ENCODE measurements around the gene PREP.

PREP gene

DNA sequence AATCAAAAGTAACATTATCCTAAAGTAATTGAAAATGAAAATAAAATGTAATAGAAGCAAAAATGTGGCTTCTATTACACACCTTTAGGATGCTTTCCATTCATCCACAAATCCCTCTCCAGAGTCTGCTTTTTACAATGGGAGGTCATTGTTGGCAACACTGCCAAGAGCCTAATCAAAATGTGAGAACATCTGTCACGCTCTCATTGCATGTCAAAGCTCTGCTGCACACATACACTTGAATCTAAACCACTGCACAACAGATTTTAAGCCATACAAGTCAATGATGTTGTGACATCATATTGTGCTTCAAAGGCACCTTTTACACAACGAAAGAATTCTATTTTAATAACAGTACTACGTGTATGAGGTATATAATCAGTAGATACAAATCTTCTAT, 82.1 kb downstream of the PREP start:
- H3K9me3 ChIP-seq (replicated peaks; ENCODE audit: low read length), result no peaks in the 10 kb centered on the region
- peaks cover 26% of the 10 kb centered on the region for H3K36me3 ChIP-seq (ENCODE audit: insufficient read depth, low read length)
- H3K9ac ChIP-seq (ENCODE audit: low read depth, low read length), result no peak overlapping the region
- H3K4me2 ChIP-seq (ENCODE audit: low read length), result no peak overlapping the region
- H3K4me1 ChIP-seq (ENCODE audit: control insufficient read depth, insufficient read depth, low read length), result peaks cover 30% of the 10 kb centered on the region
- no peak overlapping the region for H3K4me3 ChIP-seq (ENCODE audit: low read length)
- no peaks in the 10 kb centered on the region for H3K27me3 ChIP-seq (ENCODE audit: control insufficient read depth, insufficient read depth, low read length)

DNA sequence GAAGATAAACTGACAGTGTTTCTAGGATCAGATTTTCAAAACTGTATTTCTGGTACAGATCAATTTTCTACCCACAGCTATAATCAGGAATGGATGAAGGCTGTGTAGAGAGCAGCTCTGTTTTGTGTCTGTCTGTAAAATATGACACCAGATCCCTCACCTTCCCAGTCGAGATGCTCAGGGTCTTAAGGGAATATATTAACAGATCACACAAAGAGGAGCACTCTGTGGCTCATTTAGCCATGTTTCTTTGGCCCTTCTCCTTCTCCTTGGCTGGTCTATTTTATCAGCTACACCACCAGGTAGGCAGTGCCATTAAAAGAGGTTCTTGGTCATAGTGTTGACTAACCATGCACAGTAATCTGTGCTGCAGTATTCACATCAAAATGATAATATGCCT, 82.6 kb downstream of the PREP start:
- Histone ChIP-seq H3K4me1 (ENCODE audit: control insufficient read depth, insufficient read depth, low read length) (peaks cover 27% of the 10 kb centered on the region), H3K9me3 (replicated peaks; ENCODE audit: low read length) (no peaks in the 10 kb centered on the region), H3K4me3 (ENCODE audit: low read length) (no peak overlapping the region), H3K36me3 (ENCODE audit: insufficient read depth, low read length) (peaks cover 26% of the 10 kb centered on the region), H3K9ac (ENCODE audit: low read depth, low read length) (no peak overlapping the region), H3K27me3 (ENCODE audit: control insufficient read depth, insufficient read depth, low read length) (no peaks in the 10 kb centered on the region), H3K4me2 (ENCODE audit: low read length) (no peak overlapping the region)

DNA sequence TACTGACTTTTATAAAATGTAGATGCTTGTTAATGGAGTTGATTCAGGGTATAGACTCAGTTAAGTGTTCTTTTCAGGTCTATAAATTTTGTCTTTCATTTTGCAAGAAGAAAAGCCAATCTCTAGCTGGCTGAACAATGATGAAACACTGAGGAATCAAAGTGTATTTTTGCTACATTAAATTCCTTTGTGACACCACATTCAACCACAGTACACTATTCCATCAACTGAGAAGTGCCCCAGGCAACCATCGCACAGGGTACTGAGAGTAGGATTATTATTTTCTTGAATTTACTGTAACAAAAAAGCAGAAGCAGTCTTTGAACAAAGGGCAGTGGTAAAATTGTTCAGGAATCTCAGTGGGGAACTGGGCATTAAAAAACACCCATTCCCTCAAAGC, 83.6 kb downstream of the PREP start:
- Histone ChIP-seq H3K4me3 (ENCODE audit: low read length) (no peak overlapping the region), H3K4me2 (ENCODE audit: low read length) (no peak overlapping the region), H3K36me3 (ENCODE audit: insufficient read depth, low read length) (peaks cover 26% of the 10 kb centered on the region), H3K9me3 (replicated peaks; ENCODE audit: low read length) (no peaks in the 10 kb centered on the region), H3K4me1 (ENCODE audit: control insufficient read depth, insufficient read depth, low read length) (peaks cover 17% of the 10 kb centered on the region), H3K27me3 (ENCODE audit: control insufficient read depth, insufficient read depth, low read length) (no peaks in the 10 kb centered on the region), H3K9ac (ENCODE audit: low read depth, low read length) (no peak overlapping the region)

DNA sequence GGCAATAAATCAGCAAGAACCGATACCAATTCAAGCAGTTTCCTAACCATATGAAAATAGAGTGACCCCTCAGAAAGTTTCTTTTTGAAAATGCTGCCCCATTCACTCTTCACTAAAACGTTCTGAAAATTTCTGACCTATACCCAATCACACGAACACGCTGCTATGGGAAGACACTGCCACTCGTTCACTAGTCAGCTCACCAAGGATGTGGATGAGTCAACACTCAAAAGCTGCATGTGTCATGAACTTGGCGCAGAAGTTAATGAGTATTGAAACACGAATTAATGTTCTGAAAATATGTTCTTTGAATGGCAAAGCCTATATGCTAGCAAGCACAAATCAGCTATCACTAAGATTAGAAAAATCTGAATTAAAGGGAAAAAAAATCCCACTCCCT, 84.2 kb downstream of the PREP start:
- Histone ChIP-seq H3K4me2 (ENCODE audit: low read length) (no peak overlapping the region), H3K27me3 (ENCODE audit: control insufficient read depth, insufficient read depth, low read length) (no peaks in the 10 kb centered on the region), H3K4me3 (ENCODE audit: low read length) (no peak overlapping the region), H3K36me3 (ENCODE audit: insufficient read depth, low read length) (peaks cover 26% of the 10 kb centered on the region), H3K9ac (ENCODE audit: low read depth, low read length) (no peak overlapping the region), H3K9me3 (replicated peaks; ENCODE audit: low read length) (no peaks in the 10 kb centered on the region), H3K4me1 (ENCODE audit: control insufficient read depth, insufficient read depth, low read length) (peaks cover 14% of the 10 kb centered on the region)

DNA sequence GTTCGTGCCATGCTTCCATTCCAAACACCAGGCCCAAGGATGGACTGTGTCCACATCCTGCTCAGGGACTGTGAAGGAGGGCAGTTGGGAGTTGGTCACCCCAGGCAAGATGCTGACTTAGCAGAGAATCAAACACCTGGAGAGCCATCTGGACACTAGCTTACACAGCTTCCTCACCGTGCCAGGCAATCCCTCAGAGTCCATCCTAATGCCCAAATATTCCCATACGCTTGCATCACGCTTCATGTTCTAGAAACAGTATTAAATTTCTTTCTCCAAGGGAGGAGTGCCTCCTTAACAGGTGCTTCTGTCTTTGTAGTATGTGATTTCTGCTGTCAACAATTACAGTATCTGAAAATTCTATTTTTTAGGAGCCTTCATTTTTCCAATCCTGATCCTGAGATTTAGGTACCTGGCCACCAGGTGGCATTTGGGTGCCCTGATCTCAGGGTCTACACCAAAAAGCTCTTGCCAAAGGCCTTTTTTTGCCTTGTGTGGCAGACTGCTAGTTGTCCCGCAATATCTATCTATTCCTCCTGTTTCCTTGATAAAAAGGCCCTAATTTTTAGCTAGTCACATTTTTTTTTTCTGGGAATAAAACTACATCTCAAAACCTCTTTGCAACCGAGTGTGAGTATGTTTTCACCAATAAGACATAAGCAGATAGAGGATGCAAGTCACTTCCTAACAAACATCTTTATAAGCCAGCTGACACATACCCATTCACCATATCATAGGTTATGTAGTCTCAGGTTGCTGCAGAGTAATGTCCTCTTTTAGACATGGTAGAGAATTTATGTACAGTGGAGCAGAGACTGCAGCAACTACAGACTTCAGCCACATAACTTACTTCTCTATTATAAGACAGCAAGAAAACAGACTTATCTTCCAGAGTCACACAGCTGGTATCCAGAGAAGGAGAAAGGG, 85.0 kb downstream of the PREP start:
- H3K9me3 ChIP-seq (replicated peaks; ENCODE audit: low read length), result no peaks in the 10 kb centered on the region
- no peak overlapping the region for H3K4me3 ChIP-seq (ENCODE audit: low read length)
- H3K4me1 ChIP-seq (ENCODE audit: control insufficient read depth, insufficient read depth, low read length), result peaks cover 14% of the 10 kb centered on the region
- no peaks in the 10 kb centered on the region for H3K27me3 ChIP-seq (ENCODE audit: control insufficient read depth, insufficient read depth, low read length)
- no peak overlapping the region for H3K4me2 ChIP-seq (ENCODE audit: low read length)
- peaks cover 18% of the 10 kb centered on the region for H3K36me3 ChIP-seq (ENCODE audit: insufficient read depth, low read length)
- H3K9ac ChIP-seq (ENCODE audit: low read depth, low read length), result no peak overlapping the region

DNA sequence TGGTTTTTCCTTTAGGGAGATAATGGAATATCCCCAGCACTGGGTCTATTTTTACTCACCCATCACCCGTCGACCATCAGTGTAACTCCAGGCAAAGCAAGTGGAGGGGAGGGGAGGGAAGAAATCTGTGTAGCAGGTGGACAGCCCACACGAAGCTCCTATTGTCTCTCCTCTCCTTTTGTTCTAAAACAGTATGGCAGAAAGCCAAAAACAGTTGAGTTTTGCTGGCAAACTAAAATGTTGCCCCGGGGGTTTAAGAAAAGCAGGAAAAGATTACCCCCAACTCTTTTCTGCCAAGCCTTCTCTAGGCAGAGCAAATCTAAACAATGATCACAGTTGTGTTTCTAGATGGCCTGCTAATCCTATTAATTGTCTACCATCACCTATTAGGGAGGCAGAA, 89.7 kb downstream of the PREP start:
- Histone ChIP-seq H3K4me2 (ENCODE audit: low read length) (no peak overlapping the region), H3K36me3 (ENCODE audit: insufficient read depth, low read length) (peaks cover 9% of the 10 kb centered on the region), H3K27me3 (ENCODE audit: control insufficient read depth, insufficient read depth, low read length) (no peaks in the 10 kb centered on the region)

DNA sequence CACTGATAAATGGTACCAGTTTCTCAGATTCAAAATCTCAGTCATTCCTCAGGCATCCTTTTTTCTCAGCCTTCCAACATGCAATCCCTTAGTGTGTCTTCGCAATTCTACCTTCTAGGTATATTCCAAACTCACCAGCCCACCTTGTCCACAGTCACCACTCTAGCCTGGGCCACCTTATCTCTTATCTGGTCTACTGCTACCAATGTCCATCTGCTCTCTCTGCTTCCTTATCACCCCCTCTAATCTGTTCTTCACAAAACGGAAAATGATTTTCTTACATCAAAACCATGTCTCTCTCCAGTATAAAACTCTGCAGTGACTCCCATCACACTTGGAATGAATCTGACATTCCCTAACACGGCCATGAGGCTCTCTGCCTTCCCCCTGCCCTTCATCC, 91.9 kb downstream of the PREP start:
- H3K4me2 ChIP-seq (ENCODE audit: low read length), result no peak overlapping the region
- H3K9ac ChIP-seq (ENCODE audit: low read depth, low read length), result no peak overlapping the region
- H3K4me3 ChIP-seq (ENCODE audit: low read length), result no peak overlapping the region
- no peaks in the 10 kb centered on the region for H3K27me3 ChIP-seq (ENCODE audit: control insufficient read depth, insufficient read depth, low read length)
- no peaks in the 10 kb centered on the region for H3K4me1 ChIP-seq (ENCODE audit: control insufficient read depth, insufficient read depth, low read length)
- H3K36me3 ChIP-seq (ENCODE audit: insufficient read depth, low read length), result peaks cover 8% of the 10 kb centered on the region
- H3K9me3 ChIP-seq (replicated peaks; ENCODE audit: low read length), result no peaks in the 10 kb centered on the region

More for the DNA sequence above, 89.7 kb downstream of the PREP start:
- no peaks in the 10 kb centered on the region for H3K9me3 ChIP-seq (replicated peaks; ENCODE audit: low read length)
- no peak overlapping the region for H3K9ac ChIP-seq (ENCODE audit: low read depth, low read length)
- no peaks in the 10 kb centered on the region for H3K4me1 ChIP-seq (ENCODE audit: control insufficient read depth, insufficient read depth, low read length)
- H3K4me3 ChIP-seq (ENCODE audit: low read length), result no peak overlapping the region

DNA sequence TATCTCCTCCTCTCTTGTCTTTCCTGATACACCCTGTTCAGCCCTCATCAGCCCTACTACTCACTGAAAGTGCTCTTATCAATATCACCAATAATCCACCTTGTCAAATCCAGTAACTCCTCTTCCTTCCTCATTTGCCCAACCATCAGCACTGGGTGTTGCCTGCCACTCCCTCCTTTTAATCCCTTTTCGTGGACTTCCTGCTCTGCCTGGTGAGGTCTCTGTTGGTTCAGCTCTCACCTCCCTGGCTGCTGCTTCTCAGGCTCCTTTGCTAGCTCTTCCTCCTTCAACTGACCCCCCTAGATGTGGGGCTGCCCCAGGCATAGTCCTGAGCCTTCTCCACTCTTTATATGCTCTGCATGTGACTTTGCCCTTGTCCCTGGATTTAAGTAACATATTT, 92.5 kb downstream of the PREP start:
- no peaks in the 10 kb centered on the region for H3K27me3 ChIP-seq (ENCODE audit: control insufficient read depth, insufficient read depth, low read length)
- H3K9me3 ChIP-seq (replicated peaks; ENCODE audit: low read length), result no peaks in the 10 kb centered on the region
- no peak overlapping the region for H3K4me3 ChIP-seq (ENCODE audit: low read length)
- no peak overlapping the region for H3K9ac ChIP-seq (ENCODE audit: low read depth, low read length)
- H3K4me2 ChIP-seq (ENCODE audit: low read length), result no peak overlapping the region
- H3K4me1 ChIP-seq (ENCODE audit: control insufficient read depth, insufficient read depth, low read length), result no peaks in the 10 kb centered on the region
- H3K36me3 ChIP-seq (ENCODE audit: insufficient read depth, low read length), result peaks cover 7% of the 10 kb centered on the region

DNA sequence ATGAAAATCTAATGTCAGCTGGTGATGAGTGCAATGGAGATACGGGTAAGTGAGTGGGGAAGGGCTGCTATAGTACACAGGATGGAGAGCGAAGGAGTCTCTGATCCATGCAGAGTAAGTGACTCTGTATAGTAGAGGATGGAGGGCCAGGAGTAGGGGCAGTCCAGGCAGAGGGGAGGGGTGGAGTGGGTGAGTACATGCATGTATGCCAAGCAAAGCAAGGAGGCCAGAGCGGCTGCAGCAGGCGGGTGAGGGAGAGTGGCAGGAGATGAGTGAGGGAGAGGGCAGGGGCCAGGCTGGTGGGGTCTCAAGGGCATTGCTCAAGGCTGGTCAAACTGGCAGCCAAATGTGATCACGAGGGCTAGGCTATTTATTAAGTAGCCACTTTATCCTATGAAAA, 94.0 kb downstream of the PREP start:
- no peak overlapping the region for H3K4me2 ChIP-seq (ENCODE audit: low read length)
- H3K4me3 ChIP-seq (ENCODE audit: low read length), result no peak overlapping the region
- H3K9me3 ChIP-seq (replicated peaks; ENCODE audit: low read length), result no peaks in the 10 kb centered on the region
- H3K4me1 ChIP-seq (ENCODE audit: control insufficient read depth, insufficient read depth, low read length), result no peaks in the 10 kb centered on the region
- H3K27me3 ChIP-seq (ENCODE audit: control insufficient read depth, insufficient read depth, low read length), result no peaks in the 10 kb centered on the region
- H3K36me3 ChIP-seq (ENCODE audit: insufficient read depth, low read length), result peaks cover 7% of the 10 kb centered on the region
- H3K9ac ChIP-seq (ENCODE audit: low read depth, low read length), result no peak overlapping the region

DNA sequence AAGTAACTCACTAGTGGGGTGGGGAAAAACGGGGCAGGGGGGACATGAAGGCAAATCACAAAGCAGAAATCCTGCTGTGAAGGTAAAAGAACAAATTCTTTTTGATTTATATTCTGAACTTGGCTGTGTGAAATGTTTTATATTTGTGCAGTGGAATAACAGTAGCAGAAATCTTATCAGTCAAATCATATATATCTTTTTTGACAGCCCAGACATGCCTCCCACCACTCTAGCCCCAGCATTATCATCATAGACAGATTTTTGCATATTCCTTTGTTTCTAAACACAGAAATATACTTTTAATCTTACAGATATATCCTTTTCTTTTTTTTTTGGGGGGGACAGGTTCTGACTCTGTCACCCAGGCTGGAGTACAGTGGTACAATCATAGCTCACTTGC, 97.4 kb downstream of the PREP start:
- Histone ChIP-seq H3K4me1 (ENCODE audit: control insufficient read depth, insufficient read depth, low read length) (no peaks in the 10 kb centered on the region), H3K36me3 (ENCODE audit: insufficient read depth, low read length) (peaks cover 7% of the 10 kb centered on the region), H3K9me3 (replicated peaks; ENCODE audit: low read length) (no peaks in the 10 kb centered on the region), H3K9ac (ENCODE audit: low read depth, low read length) (no peak overlapping the region), H3K4me2 (ENCODE audit: low read length) (no peak overlapping the region), H3K27me3 (ENCODE audit: control insufficient read depth, insufficient read depth, low read length) (no peaks in the 10 kb centered on the region), H3K4me3 (ENCODE audit: low read length) (no peak overlapping the region)

DNA sequence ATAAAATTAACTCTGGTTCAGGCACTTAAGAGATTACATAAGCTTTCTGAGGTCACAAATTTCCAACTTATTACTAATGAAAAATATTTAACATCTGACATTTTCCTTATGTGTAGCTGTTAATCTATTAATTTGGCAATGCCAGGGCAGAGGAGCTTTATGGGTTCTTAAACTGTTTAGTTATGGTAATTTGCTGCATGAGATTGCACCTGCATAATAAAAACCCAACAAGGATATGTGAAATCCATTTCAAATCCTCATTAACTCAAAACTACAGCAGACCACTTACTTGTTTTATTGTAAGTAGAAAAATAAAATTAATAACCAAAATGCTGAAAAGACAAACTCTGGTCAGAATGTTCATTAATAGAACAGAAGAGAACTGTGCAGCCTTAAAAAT, 98.1 kb downstream of the PREP start:
- Histone ChIP-seq H3K4me1 (ENCODE audit: control insufficient read depth, insufficient read depth, low read length) (no peaks in the 10 kb centered on the region), H3K4me2 (ENCODE audit: low read length) (no peak overlapping the region), H3K4me3 (ENCODE audit: low read length) (no peak overlapping the region), H3K9me3 (replicated peaks; ENCODE audit: low read length) (no peaks in the 10 kb centered on the region), H3K36me3 (ENCODE audit: insufficient read depth, low read length) (peaks cover 7% of the 10 kb centered on the region), H3K9ac (ENCODE audit: low read depth, low read length) (no peak overlapping the region), H3K27me3 (ENCODE audit: control insufficient read depth, insufficient read depth, low read length) (no peaks in the 10 kb centered on the region)

DNA sequence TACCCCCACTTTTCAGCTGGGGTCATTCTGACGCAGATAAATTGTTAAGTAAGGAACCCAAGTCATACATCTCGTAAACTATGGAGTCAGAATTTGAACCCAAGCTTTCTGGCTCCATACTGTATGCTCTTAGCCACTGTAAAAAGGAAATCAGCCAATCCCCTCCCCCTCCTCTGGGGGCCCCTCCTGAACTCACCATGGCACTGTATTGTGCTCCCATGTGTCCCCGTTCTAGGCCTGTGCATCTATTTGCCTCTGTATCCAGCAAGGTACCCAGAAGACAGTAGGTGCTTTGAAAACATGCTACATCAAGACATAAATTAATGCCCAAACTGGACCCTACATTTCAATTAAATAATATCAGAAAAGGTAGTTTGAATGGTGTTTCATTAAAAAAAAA, 98.5 kb downstream of the PREP start:
- H3K36me3 ChIP-seq (ENCODE audit: insufficient read depth, low read length), result peaks cover 7% of the 10 kb centered on the region
- H3K9me3 ChIP-seq (replicated peaks; ENCODE audit: low read length), result no peaks in the 10 kb centered on the region
- no peaks in the 10 kb centered on the region for H3K4me1 ChIP-seq (ENCODE audit: control insufficient read depth, insufficient read depth, low read length)
- H3K4me3 ChIP-seq (ENCODE audit: low read length), result no peak overlapping the region
- H3K4me2 ChIP-seq (ENCODE audit: low read length), result no peak overlapping the region
- no peaks in the 10 kb centered on the region for H3K27me3 ChIP-seq (ENCODE audit: control insufficient read depth, insufficient read depth, low read length)
- H3K9ac ChIP-seq (ENCODE audit: low read depth, low read length), result no peak overlapping the region

Data from skeletal muscle satellite cell (primary cell).